Calu3 (cell line): ENCODE measurements around the gene TRIM40. TPM values are rescaled to one million over a fixed set of nuclear protein-coding genes. Genes with fewer than 3 reads are reported as not detected.
"Not testable (repeated sequence)": the region's sequence is repeated elsewhere in the genome, so short reads cannot be mapped to it uniquely, and the experiment has no call there.

Source experiments
- BruUV-seq: library from RNA; stranded (reverse); fragments of 400-500 nt; replicated peaks from 2 replicates; lab custom pipeline; 2021; lab: Mats Ljungman, UMichigan
- CTCF ChIA-PET: fragments of 300-600 bp; sonication (Branson Sonifier 250); formaldehyde crosslinking; loops from one replicate; lab custom pipeline; 2022; ENCODE audit warnings: antibody characterized with exemption; lab: Charles Lee
- DNase-seq: peaks from one replicate; pipeline ENCODE4 v3.0.0; 2022
- H3K27ac Mint-ChIP-seq: one replicate; pipeline ENCODE4 v1.8.0; 2022; ENCODE audit warnings: mixed read lengths; ENCODE audit not compliant: unreplicated experiment
- H3K27me3 Mint-ChIP-seq: one replicate; pipeline ENCODE4 v1.8.0; 2022; ENCODE audit warnings: mixed read lengths; ENCODE audit not compliant: unreplicated experiment
- H3K36me3 Mint-ChIP-seq: one replicate; pipeline ENCODE4 v1.8.0; 2022; ENCODE audit warnings: mild to moderate bottlenecking, moderate library complexity, mixed read lengths; ENCODE audit not compliant: insufficient read depth, unreplicated experiment
- H3K4me1 Mint-ChIP-seq: one replicate; pipeline ENCODE4 v1.8.0; 2022; ENCODE audit warnings: mild to moderate bottlenecking, low read depth, mixed read lengths; ENCODE audit not compliant: unreplicated experiment
- H3K4me3 Mint-ChIP-seq: one replicate; pipeline ENCODE4 v1.8.0; 2022; ENCODE audit warnings: mild to moderate bottlenecking, low read depth, moderate library complexity, mixed read lengths; ENCODE audit not compliant: unreplicated experiment
- H3K9me3 Mint-ChIP-seq: one replicate; pipeline ENCODE4 v1.8.0; 2022; ENCODE audit warnings: low read depth, mixed read lengths; ENCODE audit not compliant: unreplicated experiment
- CTCF ChIP-seq: fragments of 200-600 bp; IDR thresholded peaks from one replicate; pipeline ENCODE4 v1.8.0; 2022; ENCODE audit warnings: antibody characterized with exemption; ENCODE audit not compliant: unreplicated experiment
- intact Hi-C: fragments of 100-400 bp; cut with micrococcal nuclease; formaldehyde crosslinking; loops from one replicate; pipeline ENCODE4 v1.10.0; 2022; ENCODE audit not compliant: unreplicated experiment
- total RNA-seq: library from RNA; stranded (reverse); gene quantifications from 2 replicates; pipeline ENCODE4 v1.2.3, GENCODE V29; 2022

The TRIM40 gene
- total RNA-seq, 1 experiment from 2014 or later, result not detected

GRCh38 chr6:30131947-30132497, 3.9 kb upstream of the TRIM40 start:
- H3K4me1 Mint-ChIP-seq, result peaks cover 49% of the 10 kb centered on the region
- BruUV-seq, result no TSS peak
- no peak overlapping the region for H3K4me3 Mint-ChIP-seq
- intact Hi-C loops, result loop anchor here (1.0 to 2.0 kb wide), 3 partner anchors 19 to 39 kb away; partner anchors contain the start of gene TRIM31
- CTCF ChIA-PET, result interaction anchor here (0.6 to 5.6 kb wide), 8 partner anchors 12 to 504 kb away, joined by 3 to 168 read pairs (median 3); partner anchors contain the start of genes POLR1H and TRIM31
- H3K27me3 Mint-ChIP-seq, result no peaks in the 10 kb centered on the region
- H3K27ac Mint-ChIP-seq, result no peak overlapping the region
- H3K9me3 Mint-ChIP-seq, result no peaks in the 10 kb centered on the region
- H3K36me3 Mint-ChIP-seq, result peaks cover 7% of the 10 kb centered on the region
- no peak for TF ChIP-seq CTCF
- no peak for DNase-seq

DNA sequence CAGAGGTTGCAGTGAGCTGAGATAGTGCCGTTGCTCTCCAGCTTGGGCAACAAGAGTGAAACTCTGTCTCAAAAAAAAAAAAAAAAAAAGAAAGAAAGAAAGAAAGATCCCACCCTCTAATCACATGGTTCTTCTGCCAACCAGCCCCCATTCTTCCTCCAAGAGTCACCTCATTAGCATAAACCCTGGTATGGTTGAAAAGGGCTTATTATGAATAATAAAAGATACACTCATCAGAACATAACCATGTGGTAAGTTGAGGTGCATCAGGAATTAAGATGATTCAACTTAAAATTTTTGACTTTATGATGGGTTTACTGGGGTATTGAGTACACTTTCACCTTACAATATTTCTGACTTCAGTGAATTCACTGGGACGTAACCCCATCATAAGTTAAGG, 793 bp upstream of the TRIM40 start:
- no peaks in the 10 kb centered on the region for H3K9me3 Mint-ChIP-seq
- CTCF ChIA-PET, result interaction anchor here (1.0 to 1.8 kb wide), 3 partner anchors 20 to 75 kb away, joined by 3 to 6 read pairs (median 3); partner anchors contain the start of gene POLR1H
- peaks cover under 1% of the 10 kb centered on the region for H3K36me3 Mint-ChIP-seq
- intact Hi-C loops, result no loop called here
- H3K4me3 Mint-ChIP-seq, result no peak overlapping the region
- DNase-seq, result no peak
- BruUV-seq, result no TSS peak
- H3K27me3 Mint-ChIP-seq, result no peaks in the 10 kb centered on the region
- H3K4me1 Mint-ChIP-seq, result peaks cover 37% of the 10 kb centered on the region
- no peak overlapping the region for H3K27ac Mint-ChIP-seq
- no peak for TF ChIP-seq CTCF

GRCh38 chr6:30136570-30137286, 788 bp downstream of the TRIM40 start:
- CTCF ChIA-PET, result interaction anchor here (1.8 kb wide), 1 partner anchor 18 kb away, joined by 6 read pairs; no protein-coding TSS in a partner anchor
- no peak overlapping the region for H3K27ac Mint-ChIP-seq

GRCh38 chr6:30140240-30140639, 4.3 kb downstream of the TRIM40 start:
- intact Hi-C loops, DNase-seq, H3K4me3 Mint-ChIP-seq, H3K9me3 Mint-ChIP-seq, H3K36me3 Mint-ChIP-seq, BruUV-seq, H3K4me1 Mint-ChIP-seq, CTCF ChIA-PET, H3K27ac Mint-ChIP-seq: not testable (repeated sequence)
- H3K27me3 Mint-ChIP-seq, result peaks cover 11% of the 10 kb centered on the region

More at GRCh38 chr6:30136570-30137286, 788 bp downstream of the TRIM40 start:
- intact Hi-C loops, result no loop called here
- no peak for TF ChIP-seq CTCF
- Mint-ChIP-seq H3K4me3 (no peak overlapping the region), H3K4me1 (peaks cover 21% of the 10 kb centered on the region), H3K9me3 (no peaks in the 10 kb centered on the region), H3K36me3 (no peaks in the 10 kb centered on the region), H3K27me3 (no peaks in the 10 kb centered on the region)
- no peak for DNase-seq
- BruUV-seq, result no TSS peak
